ENCODE measurements around the gene NEUROD2. TPM values are rescaled to one million over a fixed set of nuclear protein-coding genes. Genes with fewer than 3 reads are reported as not detected.

Gene NEUROD2
- total and polyA plus RNA-seq, 2 of the 8 experiments (the other 6 are each of a cell fraction or from before 2014, with no cell fraction given), result not detected

DNA sequence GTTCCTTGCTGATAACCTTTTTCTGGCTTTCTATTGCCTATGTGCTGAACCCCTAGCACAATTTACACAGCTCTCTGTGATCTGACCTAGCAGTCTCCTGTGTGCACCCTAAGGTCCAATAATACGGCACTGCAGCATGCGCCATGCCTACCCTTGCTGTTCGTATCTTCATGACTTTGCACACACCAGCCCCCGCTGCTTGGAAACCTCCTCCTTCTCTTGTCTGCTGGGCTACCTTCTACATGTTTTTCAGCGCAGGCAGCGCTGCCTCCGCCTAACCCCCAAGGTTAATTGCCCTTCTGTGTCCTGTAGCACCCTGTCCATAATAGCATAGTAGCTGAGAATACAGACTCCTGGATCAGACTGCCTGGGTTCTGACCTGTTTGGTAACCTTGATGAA lies 30.6 kb upstream of the NEUROD2 start:
- Histone ChIP-seq H3K14ac (ENCODE audit: insufficient read length) (no peak overlapping the region), H3K4me2 (ENCODE audit: insufficient read depth in 1 of 2, low read depth in 2 of 2, low read length in 2 of 2) (peak overlapping the region in 1 of 2 experiments; percentile 97; a peak in 1 of 4 replicates), H3K27ac (ENCODE audit: low read depth, low read length) (no peak overlapping the region), H2BK15ac (ENCODE audit: low read length) (no peak overlapping the region), H3K27me3 (replicated peaks in 1 of 4; ENCODE audit: control insufficient read depth in 3 of 4, extremely low read depth in 1 of 4, insufficient read depth in 3 of 4, low read length in 3 of 4) (0 out of 7 replicates have a peak, but pooled peaks cover 0 to 3% (median 0%) of the 10 kb centered on the region in 4 experiments), H3K56ac (replicated peaks; ENCODE audit: insufficient read length, low read depth, low read length) (no peak overlapping the region), H2AK5ac (ENCODE audit: low read depth, low read length) (no peak overlapping the region), H3K18ac (ENCODE audit: extremely low read depth, low read length) (no peak overlapping the region), H3K23me2 (ENCODE audit: low read depth, low read length) (peaks cover 8% of the 10 kb centered on the region; the same call in 1 of the 2 replicates), H2BK12ac (ENCODE audit: low read depth, low read length) (no peak overlapping the region), H3K36me3 (ENCODE audit: control insufficient read depth in 2 of 4, insufficient read depth in 4 of 4, low read length in 3 of 4) (no peaks in the 10 kb centered on the region), H3K4me1 (replicated peaks in 1 of 4; ENCODE audit: control insufficient read depth in 3 of 4, insufficient read depth in 4 of 4, low read length in 3 of 4) (peaks cover 13 to 37% (median 23%) of the 10 kb centered on the region in 4 experiments), H2BK20ac (ENCODE audit: low read length) (no peak overlapping the region), H3K79me1 (ENCODE audit: low read depth, low read length) (peaks cover 31% of the 10 kb centered on the region), H2BK120ac (replicated peaks; ENCODE audit: low read depth, low read length) (no peak overlapping the region), H3K4me3 (ENCODE audit: extremely low read depth in 1 of 4, insufficient read depth in 2 of 4, low read depth in 3 of 4, low read length in 4 of 4) (peak overlapping the region in 3 of 4 experiments; percentile 79 to 87 (median 83); a peak in 2 of 8 replicates), H3K9ac (replicated peaks in 1 of 4; ENCODE audit: extremely low read depth in 1 of 4, low read depth in 3 of 4, low read length in 3 of 4) (no peak overlapping the region), H3K23ac (ENCODE audit: insufficient read length) (no peak overlapping the region), H4K5ac (ENCODE audit: insufficient read length, low read depth, low read length) (no peak overlapping the region), H4K20me1 (replicated peaks in 1 of 2; ENCODE audit: control insufficient read depth in 1 of 2, insufficient read depth in 2 of 2, low read length in 2 of 2) (peaks cover 3 to 21% of the 10 kb centered on the region in 2 experiments), H3K79me2 (ENCODE audit: control insufficient read depth in 1 of 2, insufficient read depth in 2 of 2, low read length in 2 of 2) (peaks cover 8 to 57% of the 10 kb centered on the region in 2 experiments), H3K4ac (replicated peaks; ENCODE audit: insufficient read length, low read depth, low read length) (no peak overlapping the region), H4K8ac (ENCODE audit: extremely low read depth, insufficient read depth, low read length) (no peak overlapping the region), H3K9me3 (ENCODE audit: insufficient read depth in 2 of 2, low read depth in 1 of 2, low read length in 1 of 2) (no peaks in the 10 kb centered on the region), H2BK5ac (ENCODE audit: low read depth, low read length) (no peak overlapping the region), H2AFZ (ENCODE audit: low read length) (no peak overlapping the region), H4K91ac (replicated peaks; ENCODE audit: insufficient read length, low read length) (no peak overlapping the region)
- FAIRE-seq, result no peak
- DNase-seq (ENCODE audit: low read depth in 1 of 2, low spot score in 2 of 2), result no peak
- 99% methylated on average over 7 of the region's 7 CpGs; no CpG with 5 or more reads in 1 of the 2 experiments for whole genome bisulfite sequencing, 2 experiments (ENCODE audit: extremely low coverage in 1 of 2, insufficient coverage in 1 of 2, insufficient read length in 1 of 2, insufficient replicate concordance in 2 of 2, low coverage in 1 of 2, low lambda C conversion rate in 2 of 2, missing lambda C conversion rate in 1 of 2)
- ChIA-PET POLR2A (ENCODE audit: partially characterized antibody) (interaction anchor here (1.1 to 5.5 kb wide), 10 partner anchors 9 to 117 kb away, joined by 3 to 28 read pairs (median 4); partner anchors contain the start of gene PGAP3), CTCF (ENCODE audit: partially characterized antibody) (interaction anchor here (1.4 to 49.2 kb wide), 7 partner anchors 9 to 92 kb away, joined by 7 to 1885 read pairs (median 10); partner anchors contain the start of genes ERBB2, MIEN1, PGAP3 and PNMT)
- TF ChIP-seq BRCA1 (IDR thresholded peaks at IDR 0.05; ENCODE audit: low read depth, low read length) (no peak), ZNF274 (IDR thresholded peaks at IDR 0.05; ENCODE audit: borderline replicate concordance, extremely low read depth, low read length) (no peak), CREB1 (IDR thresholded peaks at IDR 0.05) (no peak), KDM4A (IDR thresholded peaks at IDR 0.05; ENCODE audit: low read depth, low read length, severe bottlenecking) (no peak), RBBP5 (IDR thresholded peaks at IDR 0.05; ENCODE audit: borderline replicate concordance, low read depth, low read length) (no peak), SRF (IDR thresholded peaks at IDR 0.05; ENCODE audit: low read depth, low read length) (no peak), CHD1 (IDR thresholded peaks at IDR 0.05; ENCODE audit: low read depth, low read length) (no peak), HDAC2 (IDR thresholded peaks at IDR 0.05; ENCODE audit: borderline replicate concordance in 1 of 2, low read depth in 2 of 2, low read length in 2 of 2) (no peak), CBX5 (IDR thresholded peaks at IDR 0.05; ENCODE audit: low read depth, low read length) (no peak), PHF8 (conservative IDR thresholded peaks at IDR 0.05; ENCODE audit: low read depth, low read length) (no peak)
- TF ChIP-seq, protein P1, sequence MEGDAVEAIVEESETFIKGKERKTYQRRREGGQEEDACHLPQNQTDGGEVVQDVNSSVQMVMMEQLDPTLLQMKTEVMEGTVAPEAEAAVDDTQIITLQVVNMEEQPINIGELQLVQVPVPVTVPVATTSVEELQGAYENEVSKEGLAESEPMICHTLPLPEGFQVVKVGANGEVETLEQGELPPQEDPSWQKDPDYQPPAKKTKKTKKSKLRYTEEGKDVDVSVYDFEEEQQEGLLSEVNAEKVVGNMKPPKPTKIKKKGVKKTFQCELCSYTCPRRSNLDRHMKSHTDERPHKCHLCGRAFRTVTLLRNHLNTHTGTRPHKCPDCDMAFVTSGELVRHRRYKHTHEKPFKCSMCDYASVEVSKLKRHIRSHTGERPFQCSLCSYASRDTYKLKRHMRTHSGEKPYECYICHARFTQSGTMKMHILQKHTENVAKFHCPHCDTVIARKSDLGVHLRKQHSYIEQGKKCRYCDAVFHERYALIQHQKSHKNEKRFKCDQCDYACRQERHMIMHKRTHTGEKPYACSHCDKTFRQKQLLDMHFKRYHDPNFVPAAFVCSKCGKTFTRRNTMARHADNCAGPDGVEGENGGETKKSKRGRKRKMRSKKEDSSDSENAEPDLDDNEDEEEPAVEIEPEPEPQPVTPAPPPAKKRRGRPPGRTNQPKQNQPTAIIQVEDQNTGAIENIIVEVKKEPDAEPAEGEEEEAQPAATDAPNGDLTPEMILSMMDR (IDR thresholded peaks at IDR 0.05; ENCODE audit: control extremely low read depth in 1 of 3, insufficient read depth in 1 of 3, low read depth in 1 of 3, low read length in 3 of 3), result no peak
